GM12892 (cell line): ENCODE data around the gene OR9K2.

ENCODE experiments used
- POLR2AphosphoS5 ChIP-seq: IDR thresholded peaks from 2 replicates; pipeline ENCODE4 v1.6.1; 2011; ENCODE audit warnings: low read depth, low read length, control low read depth
- TAF1 ChIP-seq: IDR thresholded peaks from 2 replicates; pipeline ENCODE4 v1.6.1; 2011; ENCODE audit warnings: low read depth, mild to moderate bottlenecking, control low read depth, low read length, borderline replicate concordance

GRCh38 chr12:55172686-55173085, 46.5 kb downstream of the OR9K2 start:
- TF ChIP-seq TAF1 (no peak), POLR2AphosphoS5 (no peak)
